ENCODE measurements around the gene TMEM255B. TPM values are rescaled to one million over a fixed set of nuclear protein-coding genes. Genes with fewer than 3 reads are reported as not detected.

The TMEM255B gene
- total RNA-seq, 4 donors from 2014 or later, result 0.26 to 3.8 (median 1.7) TPM

- Histone ChIP-seq H3K27ac (no peak overlapping the region), H3K9me3 (no peaks in the 10 kb centered on the region), H3K36me3 (no peaks in the 10 kb centered on the region), H3K4me3 (no peak overlapping the region), H3K27me3 (peaks cover 26% of the 10 kb centered on the region), H3K4me1 (peaks cover 18% of the 10 kb centered on the region)
- 33% methylated on average over 20 of the region's 34 CpGs for WGBS
- TF ChIP-seq POLR2A (IDR thresholded peaks at IDR 0.05) (no peak), EP300 (IDR thresholded peaks at IDR 0.05) (no peak)
- TF ChIP-seq, protein P1, sequence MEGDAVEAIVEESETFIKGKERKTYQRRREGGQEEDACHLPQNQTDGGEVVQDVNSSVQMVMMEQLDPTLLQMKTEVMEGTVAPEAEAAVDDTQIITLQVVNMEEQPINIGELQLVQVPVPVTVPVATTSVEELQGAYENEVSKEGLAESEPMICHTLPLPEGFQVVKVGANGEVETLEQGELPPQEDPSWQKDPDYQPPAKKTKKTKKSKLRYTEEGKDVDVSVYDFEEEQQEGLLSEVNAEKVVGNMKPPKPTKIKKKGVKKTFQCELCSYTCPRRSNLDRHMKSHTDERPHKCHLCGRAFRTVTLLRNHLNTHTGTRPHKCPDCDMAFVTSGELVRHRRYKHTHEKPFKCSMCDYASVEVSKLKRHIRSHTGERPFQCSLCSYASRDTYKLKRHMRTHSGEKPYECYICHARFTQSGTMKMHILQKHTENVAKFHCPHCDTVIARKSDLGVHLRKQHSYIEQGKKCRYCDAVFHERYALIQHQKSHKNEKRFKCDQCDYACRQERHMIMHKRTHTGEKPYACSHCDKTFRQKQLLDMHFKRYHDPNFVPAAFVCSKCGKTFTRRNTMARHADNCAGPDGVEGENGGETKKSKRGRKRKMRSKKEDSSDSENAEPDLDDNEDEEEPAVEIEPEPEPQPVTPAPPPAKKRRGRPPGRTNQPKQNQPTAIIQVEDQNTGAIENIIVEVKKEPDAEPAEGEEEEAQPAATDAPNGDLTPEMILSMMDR (IDR thresholded peaks at IDR 0.05), result no peak
- DNase-seq (ENCODE audit: low spot score in 2 of 2), result peak in 1 of 2 donors; percentile 62
These were observed 29.6 kb upstream of the TMEM255B start for GRCh38 chr13:113729187-113730019.

- no peaks in the 10 kb centered on the region for H3K9me3 ChIP-seq
- H3K27ac ChIP-seq, result no peak overlapping the region
- peaks cover 26% of the 10 kb centered on the region for H3K27me3 ChIP-seq
- no peaks in the 10 kb centered on the region for H3K36me3 ChIP-seq
- peaks cover 12% of the 10 kb centered on the region for H3K4me1 ChIP-seq
- DNase-seq (ENCODE audit: low spot score in 2 of 2), result no peak
- no peak overlapping the region for H3K4me3 ChIP-seq
- no peak for TF ChIP-seq POLR2A (IDR thresholded peaks at IDR 0.05)
- TF ChIP-seq, protein P1 (IDR thresholded peaks at IDR 0.05), result no peak
- TF ChIP-seq POLR2AphosphoS5 (IDR thresholded peaks at IDR 0.05), result no peak
- no peak for TF ChIP-seq EP300 (IDR thresholded peaks at IDR 0.05)
- 27% methylated on average over 11 of the region's 21 CpGs for WGBS
These were observed 28.8 kb upstream of the TMEM255B start for GRCh38 chr13:113730258-113730691.

- Histone ChIP-seq H3K27me3 (peaks cover 26% of the 10 kb centered on the region), H3K9me3 (no peaks in the 10 kb centered on the region), H3K36me3 (no peaks in the 10 kb centered on the region), H3K4me1 (peaks cover 12% of the 10 kb centered on the region), H3K4me3 (no peak overlapping the region), H3K27ac (no peak overlapping the region)
- no peak for DNase-seq (ENCODE audit: low spot score in 2 of 2)
- WGBS, result 100% methylated on average over 1 of the region's 4 CpGs
- TF ChIP-seq, protein P1 (IDR thresholded peaks at IDR 0.05), result no peak
- TF ChIP-seq POLR2AphosphoS5 (IDR thresholded peaks at IDR 0.05), result no peak
- no peak for TF ChIP-seq POLR2A (IDR thresholded peaks at IDR 0.05)
- TF ChIP-seq EP300 (IDR thresholded peaks at IDR 0.05), result no peak
These were observed 28.2 kb upstream of the TMEM255B start for GRCh38 chr13:113730831-113731191.

DNA sequence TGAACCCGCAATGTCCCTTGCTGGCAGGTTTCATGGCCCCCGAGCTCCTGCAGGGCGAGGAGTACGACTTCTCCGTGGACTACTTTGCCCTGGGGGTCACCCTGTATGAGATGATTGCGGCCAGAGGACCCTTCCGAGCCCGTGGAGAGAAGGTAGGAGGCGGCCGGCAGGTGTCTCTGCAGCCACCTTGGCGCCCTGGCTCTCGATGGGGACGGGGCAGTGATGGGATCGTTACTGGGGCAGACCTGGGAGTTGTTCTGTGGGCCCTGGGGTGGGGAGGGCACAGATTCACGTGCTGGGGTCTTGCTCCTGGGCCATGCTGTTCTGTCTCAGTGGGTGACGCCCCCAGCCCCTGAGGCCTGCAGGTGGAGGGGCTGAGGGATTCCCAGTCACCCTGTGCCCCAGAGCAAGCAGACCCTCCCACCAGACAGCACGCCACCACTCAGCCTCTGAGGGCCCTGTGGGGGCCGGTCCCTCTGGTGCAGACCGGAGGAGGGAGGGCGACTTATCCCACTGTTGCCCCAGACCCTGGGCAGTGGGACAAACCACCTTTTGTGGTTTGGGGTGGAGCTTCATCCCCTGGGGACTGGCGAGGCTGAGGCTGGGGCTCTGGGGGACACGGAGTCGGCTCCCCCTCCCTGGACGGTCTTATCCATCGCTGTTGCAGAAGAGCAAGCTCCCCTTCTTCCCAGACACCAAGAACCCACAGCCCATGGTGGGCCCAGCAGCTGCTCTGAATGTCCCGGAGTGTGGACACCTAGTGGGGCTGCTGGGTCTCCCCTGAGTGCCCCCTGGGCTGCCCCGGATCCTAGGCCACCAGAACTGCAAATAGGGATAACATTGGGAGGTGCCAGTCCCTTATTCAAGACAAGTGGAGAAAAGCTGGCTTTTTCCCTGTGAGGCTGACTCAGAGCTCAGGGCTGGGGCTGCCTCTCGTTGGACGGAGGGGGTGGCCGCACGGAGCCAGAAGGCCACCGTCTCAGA lies 27.5 kb upstream of the TMEM255B start:
- 79% methylated on average over 12 of the region's 32 CpGs for WGBS
- Histone ChIP-seq H3K27ac (no peak overlapping the region), H3K27me3 (peaks cover 26% of the 10 kb centered on the region), H3K4me1 (peaks cover 10% of the 10 kb centered on the region), H3K36me3 (no peaks in the 10 kb centered on the region), H3K9me3 (no peaks in the 10 kb centered on the region), H3K4me3 (no peak overlapping the region)
- no peak for DNase-seq (ENCODE audit: low spot score in 2 of 2)
- TF ChIP-seq POLR2AphosphoS5 (IDR thresholded peaks at IDR 0.05) (no peak), EP300 (IDR thresholded peaks at IDR 0.05) (no peak), POLR2A (IDR thresholded peaks at IDR 0.05) (no peak)
- TF ChIP-seq, protein P1 (IDR thresholded peaks at IDR 0.05), result no peak
